HG03457 (cell line): ENCODE results near the gene CLIC6.

Experiments
- ATAC-seq: cut with Tn5 transposase; IDR thresholded peaks from one replicate; pipeline ENCODE4 v1.9.1; 2021; ENCODE audit warnings: moderate number of reproducible peaks; ENCODE audit not compliant: unreplicated experiment

The CLIC6 gene

GRCh38 chr21:34668803-34669148 is at the start of gene CLIC6:
Gene CLIC6 (plus strand): TSS chr21:34668994. CDS start chr21:34669389, 395 bp downstream.
- no peak for ATAC-seq

GRCh38 chr21:34619841-34620665 is 48.7 kb upstream of the CLIC6 start:
- ATAC-seq: no peak

DNA sequence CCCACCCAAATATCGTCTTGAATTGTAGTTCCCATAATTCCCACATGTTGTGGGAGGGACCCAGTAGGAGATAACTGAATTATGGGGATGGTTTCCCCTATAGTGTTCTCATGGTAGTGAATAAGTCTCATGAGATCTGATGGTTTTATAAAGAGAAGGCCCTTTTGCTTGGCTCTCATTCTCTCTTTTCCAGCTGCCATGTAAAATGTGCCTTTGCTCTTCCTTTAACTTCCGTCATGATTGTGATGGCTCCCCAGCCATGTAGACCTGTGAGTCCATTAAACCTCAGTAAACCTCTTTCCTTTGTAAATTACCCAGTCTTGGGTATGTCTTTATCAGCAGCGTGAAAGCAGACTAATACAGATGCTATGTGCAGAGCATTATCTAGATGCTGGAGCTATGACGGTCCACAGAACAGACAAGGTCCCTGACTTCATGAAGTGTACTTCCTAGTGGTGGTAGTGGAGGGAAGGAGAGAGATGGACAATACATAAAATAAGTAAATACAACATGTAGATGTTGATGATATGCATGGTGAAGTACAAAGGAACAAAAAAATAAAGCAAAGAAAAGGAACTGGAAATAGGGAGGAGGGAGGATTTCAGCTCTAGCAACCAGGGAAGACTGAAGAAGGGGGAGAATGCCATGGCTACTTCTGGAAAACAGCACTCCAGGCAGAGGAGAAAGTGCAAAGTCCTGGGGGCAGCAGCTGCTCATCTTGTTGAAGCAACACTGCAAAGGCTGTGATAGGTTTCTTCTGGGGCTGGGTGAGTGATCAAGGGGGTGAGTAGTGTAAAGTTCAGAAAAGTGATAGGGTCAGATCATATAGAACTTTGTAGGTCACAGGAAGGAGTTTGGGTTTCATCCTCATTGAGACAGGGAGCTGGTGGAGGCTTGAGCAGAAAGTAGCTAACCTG is 47.1 kb upstream of the CLIC6 start:
- no peak for ATAC-seq

- no peak for ATAC-seq
Measured at GRCh38 chr21:34623516-34623915, 45.3 kb upstream of the CLIC6 start.

GRCh38 chr21:34625030-34625593 is 43.7 kb upstream of the CLIC6 start:
- ATAC-seq: no peak

- ATAC-seq: no peak
Measured at GRCh38 chr21:34626131-34626530, 42.7 kb upstream of the CLIC6 start.

DNA sequence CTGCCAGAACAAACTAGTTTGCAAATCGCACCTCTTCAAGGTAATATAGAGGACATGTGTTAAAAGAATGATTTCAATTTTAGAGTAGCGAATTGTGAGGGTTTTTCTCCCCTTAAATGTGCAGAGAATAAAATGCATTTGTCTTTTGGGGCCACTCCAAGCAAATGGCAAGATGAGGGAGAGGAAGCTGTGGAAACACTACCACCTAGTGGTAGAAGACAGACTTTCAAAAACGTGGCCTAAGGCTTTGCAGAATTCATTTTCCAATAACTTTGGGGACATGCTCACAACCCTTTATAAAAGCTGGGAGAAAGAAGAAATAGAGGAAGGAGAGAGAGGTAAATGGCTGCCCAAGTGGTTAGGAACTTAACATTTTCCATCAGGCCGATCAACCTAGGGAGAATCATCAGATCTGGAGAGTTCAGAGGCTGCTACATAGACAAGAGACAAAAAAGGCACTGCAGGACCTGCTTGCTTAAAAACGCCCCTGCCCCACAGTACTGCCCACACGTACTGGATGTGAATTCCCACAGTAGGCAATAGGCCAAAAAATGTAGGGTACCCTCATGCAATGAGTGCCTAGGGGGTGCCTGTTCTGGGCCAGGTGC is 38.2 kb upstream of the CLIC6 start:
- no peak for ATAC-seq

- ATAC-seq: no peak
Measured at GRCh38 chr21:34632498-34632897, 36.3 kb upstream of the CLIC6 start.

GRCh38 chr21:34635307-34635706 is 33.5 kb upstream of the CLIC6 start:
- no peak for ATAC-seq

DNA sequence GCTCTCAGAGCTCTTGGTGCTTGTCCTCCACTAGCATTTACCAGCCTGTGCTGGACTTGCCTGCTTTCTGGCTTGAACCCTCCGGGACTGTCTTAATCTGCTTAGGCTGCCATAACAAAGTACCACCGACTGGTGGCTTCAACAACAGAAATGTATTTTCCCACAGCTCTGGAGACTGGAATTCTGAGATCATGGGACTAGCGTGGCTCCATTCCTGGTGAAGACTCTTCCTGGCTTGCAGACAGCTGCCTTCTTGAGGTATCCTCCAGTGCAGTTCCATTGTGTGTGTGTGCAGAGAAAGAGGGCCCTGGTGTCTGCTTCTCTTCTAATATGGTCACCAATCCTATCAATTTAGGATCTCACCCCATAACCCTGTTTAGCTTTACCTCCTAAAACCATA is 31.8 kb upstream of the CLIC6 start:
- no peak for ATAC-seq

GRCh38 chr21:34639250-34639649 is 29.5 kb upstream of the CLIC6 start:
- ATAC-seq: no peak

DNA sequence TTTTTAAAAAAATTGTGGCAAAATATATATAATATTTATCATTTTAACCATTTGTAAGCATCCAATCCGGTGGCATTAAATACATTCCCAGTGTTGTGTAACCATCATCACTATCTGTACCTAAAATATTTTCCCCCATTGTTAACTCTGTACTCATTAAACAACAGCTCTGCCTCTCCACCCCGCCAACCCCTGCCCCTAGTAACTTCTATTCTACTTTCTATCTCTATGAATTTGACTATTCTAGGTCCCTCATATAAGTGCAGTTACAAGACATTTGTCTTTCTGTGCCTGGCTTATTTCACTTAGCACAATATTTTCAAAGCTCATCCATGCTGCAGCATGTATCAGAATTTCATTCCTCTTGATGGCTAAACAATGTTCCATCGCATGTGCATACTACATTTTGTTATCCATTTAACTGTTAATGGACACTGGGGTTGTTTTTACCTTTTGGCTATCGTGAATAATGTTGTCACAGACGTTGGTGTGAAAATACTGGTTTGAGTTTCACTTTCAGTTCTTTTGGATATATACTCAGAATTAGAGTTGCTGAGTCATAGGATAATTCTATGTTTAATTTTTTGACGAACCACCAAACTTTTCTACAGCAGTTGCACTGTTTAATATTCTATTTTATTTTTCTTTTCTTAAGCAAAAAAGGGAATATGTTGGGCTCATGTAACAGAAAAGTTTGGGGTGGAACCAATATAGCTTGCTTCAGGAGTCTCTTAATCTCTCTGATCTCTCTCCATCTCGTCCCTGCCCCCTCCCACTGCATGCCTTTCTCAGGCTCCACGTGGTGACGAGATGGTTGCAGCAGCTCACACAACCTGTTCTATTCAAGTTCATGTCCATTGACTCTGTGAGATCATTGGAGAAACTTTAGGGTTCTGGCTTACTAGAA is 28.7 kb upstream of the CLIC6 start:
- ATAC-seq: no peak

- ATAC-seq: no peak
Measured at GRCh38 chr21:34640858-34641257, 27.9 kb upstream of the CLIC6 start.

GRCh38 chr21:34642211-34643075 is 26.4 kb upstream of the CLIC6 start:
- peak; percentile 60 for ATAC-seq

- no peak for ATAC-seq
Measured at GRCh38 chr21:34644825-34645224, 24.0 kb upstream of the CLIC6 start.

- no peak for ATAC-seq
Measured at GRCh38 chr21:34647555-34647954, 21.2 kb upstream of the CLIC6 start.

- no peak for ATAC-seq
Measured at GRCh38 chr21:34648739-34649297, 20.0 kb upstream of the CLIC6 start.

DNA sequence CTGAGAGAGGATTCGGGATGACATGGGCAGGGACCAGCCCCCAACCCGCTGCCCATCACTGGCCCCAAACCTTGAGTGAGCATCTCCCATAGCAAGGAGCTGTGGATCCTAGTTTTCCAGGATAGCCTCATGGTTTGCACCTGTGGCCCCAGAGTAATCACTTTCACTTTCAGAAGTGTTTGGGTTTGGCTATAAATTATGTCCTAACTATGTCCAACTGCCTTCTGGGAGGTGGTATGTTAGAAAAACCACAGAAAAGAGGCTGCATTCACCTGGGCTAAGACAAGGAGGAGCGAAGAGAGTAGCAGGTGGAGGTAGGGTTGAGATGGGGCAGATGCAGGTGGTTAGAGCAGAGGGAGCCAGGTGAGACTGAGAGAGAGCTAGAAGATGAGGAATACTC is 19.4 kb upstream of the CLIC6 start:
- no peak for ATAC-seq

- ATAC-seq: no peak
Measured at GRCh38 chr21:34650861-34651431, 17.8 kb upstream of the CLIC6 start.
